ENCODE data around the gene LIN37.

- TF ChIP-seq JUND (CRISPR knock-in tag; IDR thresholded peaks at IDR 0.05) (no peak), POLR2A (IDR thresholded peaks at IDR 0.05; ENCODE audit: insufficient read depth in 1 of 2, low read depth in 2 of 2, low read length in 2 of 2) (no peak), GABPB1 (CRISPR knock-in tag; IDR thresholded peaks at IDR 0.05) (no peak), ELK4 (CRISPR knock-in tag; IDR thresholded peaks at IDR 0.05; ENCODE audit: borderline replicate concordance) (no peak), CTCF (CRISPR knock-in tag; IDR thresholded peaks at IDR 0.05) (no peak), ZSCAN20 (CRISPR knock-in tag; IDR thresholded peaks at IDR 0.05; ENCODE audit: borderline replicate concordance) (no peak), NFKB2 (CRISPR knock-in tag; IDR thresholded peaks at IDR 0.05; ENCODE audit: borderline replicate concordance) (no peak), EZH2 (conservative IDR thresholded peaks at IDR 0.05; ENCODE audit: low read depth, low read length) (no peak), HNF4G (IDR thresholded peaks at IDR 0.05; ENCODE audit: borderline replicate concordance, low read depth, low read length) (no peak), HNF4G (CRISPR knock-in tag; IDR thresholded peaks at IDR 0.05; ENCODE audit: borderline replicate concordance, low read depth) (no peak), ZFP37 (CRISPR knock-in tag; IDR thresholded peaks at IDR 0.05; ENCODE audit: borderline replicate concordance) (no peak), IRF2 (CRISPR knock-in tag; IDR thresholded peaks at IDR 0.05) (no peak), RBM39 (IDR thresholded peaks at IDR 0.05; ENCODE audit: low read depth, low read length, poor library complexity, severe bottlenecking) (no peak)
Observed at GRCh38 chr19:35787227-35787799, 38.9 kb downstream of the LIN37 start.
